ENCODE measurements around the gene VAV2.

The VAV2 gene

DNA sequence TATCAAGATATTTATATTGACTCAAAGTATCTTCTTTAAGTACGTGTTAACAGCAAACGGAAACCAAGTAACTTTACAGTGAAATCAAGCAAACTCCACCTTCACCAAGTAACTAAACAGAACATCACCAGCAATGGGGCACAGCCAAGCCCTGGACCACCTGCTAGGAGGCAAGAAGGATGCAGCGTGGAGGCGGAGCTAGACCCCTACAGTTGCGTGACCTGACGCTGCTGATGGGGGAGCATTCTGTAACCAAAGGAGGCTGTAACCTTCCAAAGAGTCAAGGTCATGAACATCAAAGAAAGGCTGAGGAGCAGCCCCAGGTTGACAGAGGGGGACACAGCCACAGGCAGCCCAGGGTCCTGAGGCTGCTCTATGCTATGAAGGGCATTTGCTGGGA is 6.1 kb downstream of the VAV2 start:
- intact Hi-C loops (cut with DNase I) = no loop called here
- DNase-seq = peak in 2 of 10 donors; percentile 32 to 57

DNA sequence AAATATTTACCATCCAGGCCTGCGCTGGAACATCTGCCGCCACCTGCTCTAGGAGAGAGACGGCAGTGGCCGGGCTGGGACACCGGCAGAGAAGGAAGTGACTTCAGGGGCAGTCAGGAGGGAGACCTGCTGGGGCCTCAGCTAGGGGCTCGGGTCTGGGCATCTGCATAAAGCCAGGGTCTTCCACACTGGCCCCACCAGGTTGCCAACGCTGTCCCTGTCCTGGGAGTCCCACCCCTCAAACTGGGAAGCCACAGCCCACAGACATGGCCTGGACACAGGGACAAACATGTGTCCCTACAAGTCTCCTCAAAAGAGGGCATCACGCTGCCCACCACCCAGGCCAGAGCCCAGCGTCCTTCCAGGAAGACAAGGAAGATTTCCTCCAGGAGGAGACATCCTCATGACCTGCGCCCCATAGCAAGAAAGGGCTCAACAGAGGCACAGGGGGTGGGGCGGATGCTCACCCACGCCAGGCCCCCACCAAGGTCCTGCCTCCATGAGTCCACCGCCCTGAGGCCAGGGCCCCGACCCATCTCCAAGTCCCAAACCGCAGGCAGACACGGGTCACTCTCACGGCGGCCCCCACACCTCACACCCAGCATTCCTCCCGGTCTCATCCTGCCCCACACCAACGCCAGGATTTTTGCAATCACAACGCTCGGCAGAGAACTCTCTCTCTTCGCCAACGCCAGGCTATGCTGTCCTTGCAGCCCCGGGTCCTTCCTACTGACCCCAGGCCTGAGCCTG is 9.0 kb downstream of the VAV2 start:
- peak in 3 of 10 donors; percentile 66 to 75 (median 72) for DNase-seq
- intact Hi-C loops (cut with DNase I) = no loop called here

DNA sequence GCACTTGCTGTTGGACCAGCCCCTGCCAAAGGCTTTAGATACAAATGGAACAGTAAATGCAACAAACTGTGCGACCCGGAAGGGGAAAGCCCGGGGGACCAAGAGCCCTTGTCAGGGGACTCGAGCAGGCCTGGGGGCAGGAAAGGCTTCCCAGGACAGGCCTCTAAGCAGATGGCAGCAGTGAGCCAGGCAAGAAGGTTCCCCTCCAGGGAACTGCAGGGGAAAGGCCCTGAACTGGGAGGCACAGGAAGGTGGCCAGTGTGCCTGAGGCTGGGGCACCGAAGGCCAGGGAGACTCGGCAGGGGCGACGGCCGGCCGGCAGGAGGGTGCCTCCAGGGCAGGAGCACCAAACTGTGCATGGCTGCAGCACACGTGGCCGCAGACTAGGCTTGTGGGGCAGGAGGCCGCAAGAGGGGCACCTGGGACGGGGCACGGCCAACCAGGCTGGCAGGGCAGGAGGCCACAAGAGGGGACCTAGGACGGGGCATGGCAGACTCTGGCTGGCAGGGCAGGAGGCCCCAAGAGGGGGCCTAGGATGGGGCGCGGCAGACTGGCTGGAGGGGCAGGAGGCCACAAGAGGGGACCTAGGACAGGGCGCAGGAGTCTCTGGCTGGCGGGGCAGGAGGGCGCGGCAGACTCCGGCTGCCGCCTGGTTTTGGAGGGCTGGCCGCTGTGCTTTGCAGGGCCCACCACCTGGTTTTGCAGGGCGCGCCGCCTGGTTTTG is 10.0 kb downstream of the VAV2 start:
- peak in 3 of 10 donors; percentile 40 to 70 (median 57) for DNase-seq
- intact Hi-C loops (cut with DNase I) = no loop called here

DNA sequence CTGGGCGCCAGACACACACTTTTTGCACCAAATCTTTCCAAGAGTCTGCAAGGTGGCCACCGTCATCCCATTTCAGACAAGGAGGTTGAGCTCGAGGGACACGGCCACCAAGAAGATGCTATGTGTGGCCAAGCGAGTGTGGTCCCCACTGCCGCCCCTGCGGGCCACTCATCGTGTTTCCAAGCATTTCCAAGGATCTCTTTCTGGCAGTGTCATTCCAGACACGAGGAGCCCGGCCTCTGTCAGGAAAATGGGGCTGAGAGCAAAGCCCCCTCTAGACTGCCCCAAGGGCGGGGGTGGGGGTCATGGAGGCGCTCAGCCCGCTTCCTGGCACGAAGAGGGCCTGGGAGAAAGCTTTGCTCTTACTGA is 10.6 kb downstream of the VAV2 start:
- intact Hi-C loops (cut with DNase I) = no loop called here
- DNase-seq = peak in 2 of 10 donors; percentile 58 to 73

DNA sequence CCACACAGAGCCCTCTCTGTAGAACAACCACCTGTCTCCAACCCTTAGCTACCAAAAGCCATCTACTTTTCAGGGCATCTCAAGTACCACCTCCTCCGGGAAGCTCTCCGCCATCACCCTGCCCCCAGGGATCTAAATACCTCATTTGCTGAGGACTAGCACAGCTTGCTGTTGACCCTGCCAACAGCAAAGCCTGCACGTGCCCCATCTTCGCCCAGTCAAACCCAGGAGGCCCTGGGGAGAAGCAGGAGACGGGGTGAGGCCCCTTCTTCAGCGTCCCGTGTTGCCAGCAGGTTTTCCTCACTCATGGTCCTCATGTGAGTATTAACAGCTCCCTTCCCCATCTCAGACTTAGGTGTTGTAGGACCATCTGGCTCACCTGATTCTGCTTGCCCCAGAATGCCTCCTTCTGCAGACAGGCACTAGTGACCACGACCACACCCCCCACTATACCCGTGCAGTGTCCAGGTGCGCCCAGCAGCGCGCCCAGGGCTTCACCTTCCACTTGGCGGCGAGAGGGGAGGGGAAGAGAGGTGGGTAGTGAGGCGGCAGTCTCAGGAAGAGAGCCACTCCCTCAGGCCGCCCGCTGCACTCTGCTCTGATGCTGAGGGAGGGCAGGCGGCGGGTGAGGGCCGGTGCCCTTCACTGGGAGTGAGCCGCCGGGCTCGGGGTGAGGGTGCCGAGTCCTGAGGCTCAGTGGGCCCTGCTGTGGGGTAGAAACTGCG is 11.1 kb downstream of the VAV2 start:
- intact Hi-C loops (cut with DNase I) = no loop called here
- peak in 3 of 10 donors; percentile 42 to 61 (median 55) for DNase-seq

DNA sequence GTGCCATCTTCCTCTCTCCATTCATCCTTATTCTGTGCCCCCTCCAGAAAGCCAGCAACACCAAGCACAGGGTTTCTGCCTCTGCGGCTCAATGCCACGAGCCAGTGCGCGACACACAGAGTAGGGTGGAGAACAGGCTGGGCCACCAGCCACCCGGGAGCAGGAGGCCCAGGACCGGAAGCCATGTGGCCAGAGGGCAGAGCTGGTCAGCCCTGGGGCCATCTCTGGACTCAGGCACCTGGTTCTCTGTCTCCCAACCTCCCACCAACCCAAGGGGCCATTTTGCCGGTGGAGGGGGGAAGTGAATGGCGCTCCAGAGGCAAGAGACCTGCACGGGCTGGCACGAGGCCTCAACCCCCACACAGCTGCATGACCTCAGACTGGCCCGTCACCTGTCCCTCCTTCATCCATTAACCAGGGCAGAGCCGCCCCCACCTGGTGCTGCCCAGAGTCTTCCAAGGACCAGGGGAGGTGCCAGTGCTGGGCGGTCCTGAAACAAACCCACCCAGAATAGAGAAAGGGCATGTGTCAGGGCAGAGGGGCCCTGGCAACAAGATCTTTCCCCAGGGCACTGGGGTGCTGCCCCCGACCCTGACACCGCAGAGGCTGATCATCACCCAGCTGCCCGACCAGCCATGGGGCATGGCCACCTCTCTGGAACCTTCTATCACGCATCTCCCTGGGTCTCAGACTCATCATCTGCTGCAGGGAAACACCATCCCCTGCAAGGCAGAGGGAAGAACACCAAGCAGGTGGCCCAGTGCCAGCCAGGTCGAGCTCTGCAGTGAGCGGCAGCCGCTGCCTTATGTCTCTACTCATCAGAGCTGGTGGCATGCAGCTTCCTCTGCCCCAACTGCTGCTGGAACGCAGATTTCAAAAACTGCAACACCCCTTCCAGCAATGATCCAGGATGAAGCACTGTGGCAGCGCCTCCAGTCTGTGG is 11.9 kb downstream of the VAV2 start:
- intact Hi-C loops (cut with DNase I) = no loop called here
- DNase-seq = peak in 4 of 10 donors; percentile 41 to 87 (median 74)

DNA sequence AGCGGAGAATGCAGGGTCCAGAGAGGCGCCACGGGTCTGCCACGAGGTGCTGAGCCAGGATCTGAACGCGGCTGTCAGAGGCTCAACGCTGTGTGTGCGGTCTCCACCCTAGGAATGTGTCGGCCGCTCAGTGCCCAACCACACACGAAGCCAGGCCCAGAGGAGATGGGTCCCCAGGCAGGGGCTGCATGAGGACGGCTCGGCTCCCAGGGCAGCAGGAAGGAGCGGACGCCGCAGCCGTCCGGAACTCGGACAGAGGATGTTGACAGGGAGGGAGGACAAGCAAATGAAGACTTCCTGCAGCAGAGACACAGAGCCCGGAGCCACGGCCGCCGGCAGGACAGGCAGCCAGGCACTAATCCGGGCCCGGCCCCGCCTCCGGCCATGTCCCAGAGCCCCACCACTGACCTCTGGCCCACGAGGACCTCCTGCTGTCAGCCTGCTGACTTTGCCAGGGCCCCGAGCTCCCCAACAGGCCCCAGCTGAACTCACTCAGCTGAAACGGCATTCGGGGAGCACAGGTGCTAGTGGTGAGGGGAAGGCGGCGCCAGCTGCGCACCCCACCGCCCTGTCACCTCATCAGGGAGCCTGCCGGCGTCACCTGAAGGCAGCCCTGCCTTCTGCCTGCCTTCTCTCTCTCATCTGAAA is 12.7 kb downstream of the VAV2 start:
- intact Hi-C loops (cut with DNase I) = no loop called here
- DNase-seq = peak in 4 of 10 donors; percentile 24 to 84 (median 78)

DNA sequence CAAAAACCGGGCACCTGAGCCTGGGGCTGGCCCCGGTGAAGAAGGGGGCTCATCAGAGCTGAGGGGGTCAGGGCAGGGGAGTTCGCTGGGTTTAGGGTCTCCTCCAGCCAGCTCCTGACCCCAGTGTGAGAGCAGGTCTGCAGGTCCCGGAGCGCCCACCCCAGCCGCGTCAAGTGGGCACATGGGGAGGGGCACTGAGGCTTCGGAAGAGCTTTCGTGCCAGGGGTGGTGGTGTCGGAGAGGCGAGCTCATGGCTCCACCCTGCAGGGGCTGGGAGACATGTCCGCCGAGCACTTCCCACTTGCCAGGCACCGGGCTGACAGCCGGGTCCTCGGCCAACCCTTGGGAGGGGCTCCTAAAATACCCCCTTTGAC is 13.2 kb downstream of the VAV2 start:
- intact Hi-C loops (cut with DNase I) = no loop called here

DNA sequence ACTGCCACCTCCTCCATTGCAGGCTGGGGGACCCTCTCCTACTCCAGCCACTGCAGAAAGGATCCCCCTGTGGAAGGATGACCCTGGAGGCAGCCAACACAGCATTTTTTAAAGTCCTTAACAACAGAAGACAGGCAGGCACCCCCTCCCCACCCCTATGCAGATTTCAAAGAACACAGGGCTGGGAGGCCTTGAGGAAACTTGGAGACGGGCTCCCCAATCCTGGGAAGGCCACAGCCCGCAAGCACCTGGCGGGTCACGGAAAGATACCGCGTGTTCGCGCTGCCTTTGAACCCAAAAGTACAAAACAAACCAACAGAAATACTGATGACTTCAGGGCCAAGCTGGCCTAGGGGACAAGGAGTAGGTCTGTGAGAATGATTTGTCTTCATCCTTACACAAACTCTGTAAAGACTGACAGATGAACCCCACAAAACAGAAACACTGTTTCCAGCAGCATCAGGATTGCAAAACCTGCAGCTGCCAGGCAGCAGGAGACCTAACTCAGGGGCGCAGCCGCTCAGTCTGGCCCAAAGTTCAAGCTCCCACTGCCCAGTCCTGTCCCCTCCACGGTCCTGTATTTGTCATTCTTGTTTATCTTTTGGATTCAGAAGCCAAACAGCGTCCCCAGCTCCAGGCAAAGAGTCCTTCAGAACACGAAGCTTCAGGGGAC is 13.8 kb downstream of the VAV2 start:
- intact Hi-C loops (cut with DNase I) = no loop called here

More for the DNA sequence above, 13.2 kb downstream of the VAV2 start:
- DNase-seq = peak in 1 of 10 donors; percentile 59

DNA sequence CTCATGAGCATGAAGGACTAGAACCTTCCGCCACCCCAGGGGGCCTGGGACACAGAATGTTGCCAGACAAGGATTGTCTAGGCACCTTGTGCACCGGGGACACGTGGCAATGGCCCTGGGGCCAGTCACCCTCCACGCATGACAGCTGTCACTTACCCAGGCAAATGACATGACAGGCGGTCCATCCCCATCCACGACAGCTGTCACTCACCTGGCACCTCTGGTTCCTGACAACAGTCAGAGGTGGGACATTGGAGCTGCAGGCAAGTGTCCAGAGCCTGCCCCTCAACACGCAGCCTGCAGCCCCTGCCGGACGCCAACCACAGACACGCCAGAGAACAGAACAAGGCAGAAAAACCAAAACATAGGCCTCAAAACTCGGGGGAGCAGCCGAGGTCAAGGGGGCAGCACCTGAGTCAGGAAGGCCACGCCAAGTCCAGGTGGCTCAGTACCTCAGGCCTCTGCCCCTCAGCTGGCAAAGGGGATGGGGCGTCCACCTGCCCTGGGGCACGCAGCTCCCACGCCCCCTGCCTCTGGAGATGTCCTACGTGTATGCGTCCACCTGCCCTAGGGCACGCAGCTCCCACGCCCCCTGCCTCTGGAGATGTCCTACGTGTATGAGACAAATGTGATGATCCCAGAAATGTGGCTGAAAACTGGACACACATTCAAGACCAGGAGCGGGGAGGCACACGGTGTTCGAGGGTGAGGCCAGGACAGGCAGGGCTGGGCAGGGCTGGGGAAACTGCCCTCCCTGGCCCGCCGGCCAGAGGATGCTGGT is 14.5 kb downstream of the VAV2 start:
- intact Hi-C loops (cut with DNase I) = no loop called here
- peak in 3 of 10 donors; percentile 58 to 80 (median 75) for DNase-seq

More for the DNA sequence above, 13.8 kb downstream of the VAV2 start:
- peak in 3 of 10 donors; percentile 56 to 74 (median 59) for DNase-seq

DNA sequence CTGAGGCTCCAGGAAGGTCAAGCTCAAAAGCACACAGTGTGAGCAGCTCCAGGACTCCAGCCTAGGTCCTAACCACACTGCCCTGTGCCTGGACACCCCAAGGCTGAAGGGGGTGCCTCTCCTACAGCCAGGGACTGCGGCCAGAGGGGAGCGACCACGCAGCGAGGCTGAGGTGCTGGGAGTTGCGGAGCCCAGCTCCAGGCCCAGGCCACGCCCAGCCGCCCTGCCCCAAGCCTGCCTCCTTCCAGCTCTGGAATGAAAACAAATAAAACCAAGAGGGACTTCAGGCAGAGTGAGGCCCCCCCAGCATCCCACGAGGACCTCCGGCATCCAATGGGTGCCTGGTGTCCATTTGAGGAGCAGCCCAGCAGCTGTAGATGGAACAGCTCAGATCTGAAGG is 15.2 kb downstream of the VAV2 start:
- DNase-seq = peak in 4 of 10 donors; percentile 2 to 75 (median 60)
- intact Hi-C loops (cut with DNase I) = no loop called here

DNA sequence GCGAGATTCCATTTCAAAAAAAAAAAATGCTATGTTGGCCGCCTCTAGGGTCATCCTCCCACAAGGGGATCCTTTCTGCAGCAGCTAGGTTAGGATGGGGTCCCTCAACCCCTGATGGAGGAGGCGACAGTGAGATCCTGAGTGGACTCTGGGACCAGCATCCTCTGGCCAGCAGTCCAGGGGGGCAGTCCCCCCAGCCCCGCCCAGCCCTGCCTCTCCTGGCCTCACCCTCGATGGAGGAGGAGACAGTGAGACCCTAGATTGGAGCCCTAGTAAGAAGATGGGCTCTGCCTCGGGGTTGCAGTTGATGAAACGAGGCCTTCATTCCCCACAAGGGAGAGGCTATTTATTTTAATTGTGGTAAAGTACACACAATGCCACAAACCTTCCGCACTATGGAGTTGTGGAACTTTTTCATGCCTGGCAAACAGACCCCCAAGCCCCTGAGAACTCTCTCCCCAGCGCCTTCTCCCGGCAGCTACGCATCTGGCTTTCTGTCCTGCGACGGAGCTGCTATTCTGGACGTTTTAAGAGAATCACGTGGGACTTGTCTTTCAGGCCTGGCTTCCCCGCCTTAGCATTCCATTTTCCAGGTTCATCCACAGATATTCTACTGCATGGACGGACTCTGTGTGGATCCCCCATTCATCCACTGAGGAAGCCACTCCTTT is 15.8 kb downstream of the VAV2 start:
- peak in 4 of 10 donors; percentile 3 to 59 (median 52) for DNase-seq
- intact Hi-C loops (cut with DNase I) = no loop called here

DNA sequence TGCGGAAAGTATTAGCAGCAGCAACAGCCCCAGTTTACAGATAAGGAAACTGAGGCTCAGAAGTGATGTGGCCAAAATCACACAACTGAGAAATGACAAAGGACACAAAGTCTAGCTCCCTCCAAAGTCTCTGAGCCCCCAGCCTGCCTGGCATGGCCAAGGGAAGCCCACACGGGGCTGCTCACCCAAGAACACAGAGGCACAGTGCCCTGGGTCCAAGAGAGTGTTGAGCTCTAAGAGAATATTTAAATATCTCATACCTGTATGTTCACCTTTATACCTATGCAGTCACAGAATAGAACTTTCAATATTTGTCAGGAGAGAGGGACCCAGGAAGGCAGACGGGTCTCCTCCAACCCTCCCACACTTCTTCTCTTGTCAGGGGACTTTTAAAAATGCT is 16.6 kb downstream of the VAV2 start:
- DNase-seq = peak in 1 of 10 donors; percentile 71
- intact Hi-C loops (cut with DNase I) = no loop called here

DNA sequence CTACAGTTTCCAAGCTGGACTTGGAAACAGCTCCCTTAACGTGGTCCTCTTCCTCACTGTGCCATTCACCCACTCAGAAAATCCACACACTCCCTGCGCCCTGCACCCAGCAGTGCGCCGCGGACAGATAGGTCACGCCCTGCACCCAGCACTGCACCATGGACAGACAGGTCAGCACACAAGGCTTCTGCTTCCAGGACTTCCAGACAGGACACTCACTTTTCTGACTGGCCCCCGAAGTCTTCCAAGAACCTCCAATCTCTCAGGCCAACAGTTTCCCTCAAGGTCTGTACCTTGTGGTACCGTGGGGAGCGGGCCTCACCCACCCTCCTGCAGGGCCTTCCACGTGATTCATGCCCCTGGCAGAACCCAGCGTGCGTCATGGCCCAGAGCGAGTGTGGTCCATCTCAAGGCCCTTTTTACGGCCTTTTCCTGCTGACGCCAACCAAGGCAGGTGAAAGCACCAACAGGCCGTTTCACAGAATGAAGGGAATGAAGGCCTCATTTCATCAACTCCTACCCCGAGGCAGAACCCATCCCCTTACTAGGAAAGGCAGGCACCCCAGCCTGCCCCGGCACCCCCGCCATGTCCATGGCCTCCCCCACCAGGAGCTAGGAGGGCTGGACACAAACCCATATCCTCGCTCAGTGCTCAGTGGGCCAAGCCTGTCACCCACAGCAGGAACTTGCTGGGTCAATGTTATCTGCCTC is 17.3 kb downstream of the VAV2 start:
- peak in 3 of 10 donors; percentile 3 to 55 (median 51) for DNase-seq
- intact Hi-C loops (cut with DNase I) = no loop called here

DNA sequence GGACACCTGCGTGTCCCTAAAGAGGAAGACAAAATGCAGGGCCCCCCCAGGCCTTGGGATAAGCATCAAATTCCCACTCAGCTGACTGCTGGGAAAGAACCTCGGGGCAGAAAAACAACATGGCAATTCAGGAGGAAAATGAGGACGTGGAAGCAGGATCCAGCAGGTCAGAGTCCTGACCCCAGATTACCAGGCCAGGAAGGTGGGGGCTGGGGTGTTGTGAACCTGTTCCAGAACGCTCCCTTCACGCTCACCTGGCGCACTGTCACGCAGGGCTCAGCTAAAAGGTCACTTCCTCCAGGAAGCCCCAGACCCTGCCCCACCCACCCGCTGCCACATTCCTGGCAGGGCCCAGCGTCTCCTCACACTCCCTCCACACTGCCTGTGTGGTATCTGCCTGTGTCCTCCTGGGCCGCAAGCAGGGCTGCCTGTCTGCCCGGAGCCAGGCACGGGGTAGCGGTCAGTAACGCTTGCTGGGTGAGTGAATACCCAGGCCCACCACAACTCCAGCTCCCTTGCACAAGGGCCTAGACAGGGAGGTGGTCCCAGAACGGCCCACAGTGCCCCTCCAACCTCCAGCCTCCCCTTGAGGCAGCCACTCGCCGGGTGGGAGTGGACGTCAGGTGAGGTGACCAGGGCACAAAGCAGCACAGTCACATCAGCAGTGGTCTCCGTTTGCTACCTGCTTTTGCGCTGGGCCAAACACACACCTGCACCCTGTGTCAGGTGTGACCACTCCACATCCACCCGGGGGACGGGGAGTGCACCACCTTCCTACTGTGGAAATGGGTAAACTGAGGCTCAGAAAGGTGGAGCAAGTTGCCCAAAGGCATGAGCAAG is 18.1 kb downstream of the VAV2 start:
- intact Hi-C loops (cut with DNase I) = no loop called here
- DNase-seq = peak in 4 of 10 donors; percentile 3 to 72 (median 58)
